ENCODE results near the gene TOM1L2.

Gene TOM1L2

GRCh38 chr17:17972126-17972951, at the start of gene TOM1L2, which contains the start of gene DRC3:
Gene TOM1L2 (minus strand): TSS chr17:17972400. CDS start chr17:17972313, 87 bp downstream.
Gene DRC3 (plus strand): TSS chr17:17972862. CDS start chr17:17977599, 4,737 bp downstream.
- DNase-seq (ENCODE audit: low read depth in 1 of 2, low spot score in 1 of 2) = peak; percentile 98 to 100

GRCh38 chr17:18021372-18021771, 49.2 kb upstream of the TOM1L2 start:
- no peak for DNase-seq (ENCODE audit: low read depth in 1 of 2, low spot score in 1 of 2)

DNA sequence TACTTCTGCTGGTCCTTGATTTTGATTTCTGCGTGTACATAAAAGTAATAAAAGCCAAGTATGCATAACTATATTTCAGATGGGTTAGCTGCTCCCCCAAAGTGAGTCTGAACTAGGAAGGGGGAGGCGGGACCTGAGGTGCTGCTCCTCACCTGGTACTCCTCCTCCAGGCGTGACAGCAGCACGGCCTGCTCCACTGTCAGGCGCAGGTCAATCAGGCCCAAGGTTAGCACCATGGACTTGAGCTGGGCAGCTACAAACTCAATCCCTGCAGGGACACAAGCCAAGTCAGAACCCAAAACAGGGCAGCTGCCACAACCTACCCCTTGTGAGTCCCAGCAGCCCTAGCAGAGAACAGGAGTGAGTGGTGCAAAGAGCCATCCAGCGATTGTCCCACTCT, 48.8 kb upstream of the TOM1L2 start:
- DNase-seq (ENCODE audit: low read depth in 1 of 2, low spot score in 1 of 2) = no peak

DNA sequence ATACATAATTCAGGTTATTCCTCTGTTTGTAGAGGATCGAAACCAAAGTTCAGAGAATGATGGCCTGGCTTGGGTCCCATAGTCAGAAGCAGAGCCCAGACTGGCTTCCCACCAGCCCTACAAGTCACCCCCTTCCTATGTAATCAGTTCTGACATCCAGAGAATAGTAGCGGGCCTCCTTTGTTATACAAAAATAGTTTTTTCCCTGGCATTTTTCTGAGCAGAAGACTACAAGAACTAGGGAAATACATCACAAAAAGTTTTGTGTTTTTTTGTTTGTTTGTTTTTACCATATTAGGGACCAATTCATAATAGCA, 47.6 kb upstream of the TOM1L2 start:
- DNase-seq (ENCODE audit: low read depth in 1 of 2, low spot score in 1 of 2) = no peak

DNA sequence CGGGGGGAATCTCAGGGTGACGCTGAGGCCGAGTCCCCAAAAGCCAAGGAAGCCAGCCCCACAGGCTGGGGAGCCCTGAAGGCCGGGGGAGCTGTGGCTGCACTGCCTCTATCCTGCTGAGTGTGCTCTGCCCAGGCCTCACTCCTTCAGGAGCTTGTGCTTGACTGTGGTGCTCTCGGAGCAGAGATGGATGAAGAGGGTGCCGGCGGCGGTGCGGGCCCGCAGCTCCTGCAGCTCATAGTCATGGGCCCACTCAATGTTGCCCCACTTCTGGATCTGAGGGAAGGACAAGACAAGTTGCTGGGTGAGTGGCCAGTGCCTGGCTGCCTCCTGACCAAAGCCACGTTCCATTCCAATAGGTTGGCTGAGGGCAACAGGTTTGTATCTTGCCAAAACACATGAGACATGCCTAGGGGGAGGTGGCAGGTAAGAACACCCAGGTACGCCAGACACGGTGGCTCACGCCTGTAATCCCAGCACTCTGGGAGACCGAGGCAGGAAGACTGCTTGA, 46.3 kb upstream of the TOM1L2 start:
- no peak for DNase-seq (ENCODE audit: low read depth in 1 of 2, low spot score in 1 of 2)

DNA sequence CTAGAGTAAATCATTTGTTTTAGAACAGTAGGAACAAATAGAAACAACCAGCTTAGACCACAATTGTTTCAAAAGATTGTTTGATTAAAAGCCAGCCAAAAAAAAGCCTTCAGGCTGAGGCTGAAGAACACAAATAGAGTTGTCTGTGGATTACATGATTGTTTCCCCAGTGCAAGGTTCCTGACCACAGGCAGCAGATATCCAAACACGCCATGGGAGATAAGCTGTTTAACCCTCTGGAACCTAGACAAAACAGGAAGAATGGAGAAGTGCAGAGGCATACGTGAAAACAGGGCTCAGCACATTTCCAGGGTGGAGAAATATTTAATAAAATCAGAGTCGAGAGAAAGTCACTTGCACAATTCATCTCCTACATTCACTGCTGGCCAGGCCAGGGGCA, 45.8 kb upstream of the TOM1L2 start:
- DNase-seq (ENCODE audit: low read depth in 1 of 2, low spot score in 1 of 2) = no peak

GRCh38 chr17:18016426-18016825, 44.2 kb upstream of the TOM1L2 start:
- no peak for DNase-seq (ENCODE audit: low read depth in 1 of 2, low spot score in 1 of 2)

GRCh38 chr17:18015593-18015992, 43.4 kb upstream of the TOM1L2 start:
- DNase-seq (ENCODE audit: low read depth in 1 of 2, low spot score in 1 of 2) = no peak

DNA sequence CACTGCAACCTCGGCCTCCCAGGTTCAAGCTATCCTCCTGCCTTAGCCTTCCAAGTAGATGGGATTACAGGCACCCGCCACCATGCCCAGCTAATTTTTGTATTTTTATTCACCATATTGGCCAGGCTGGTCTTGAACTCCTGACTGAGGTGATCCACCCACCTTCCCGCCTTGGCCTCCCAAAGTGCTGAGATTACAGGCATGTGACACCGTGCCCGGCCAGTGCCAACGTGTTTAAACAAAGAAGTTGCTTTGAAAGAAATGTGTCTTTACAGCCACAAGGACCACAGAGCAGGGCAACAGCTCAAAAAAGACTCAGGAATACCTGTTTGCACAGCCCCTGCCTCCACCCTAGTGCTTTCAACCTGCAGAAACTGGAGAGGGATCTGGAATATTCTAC, 41.8 kb upstream of the TOM1L2 start:
- DNase-seq (ENCODE audit: low read depth in 1 of 2, low spot score in 1 of 2) = no peak

GRCh38 chr17:18011286-18011685, 39.1 kb upstream of the TOM1L2 start:
- DNase-seq (ENCODE audit: low read depth in 1 of 2, low spot score in 1 of 2) = no peak

DNA sequence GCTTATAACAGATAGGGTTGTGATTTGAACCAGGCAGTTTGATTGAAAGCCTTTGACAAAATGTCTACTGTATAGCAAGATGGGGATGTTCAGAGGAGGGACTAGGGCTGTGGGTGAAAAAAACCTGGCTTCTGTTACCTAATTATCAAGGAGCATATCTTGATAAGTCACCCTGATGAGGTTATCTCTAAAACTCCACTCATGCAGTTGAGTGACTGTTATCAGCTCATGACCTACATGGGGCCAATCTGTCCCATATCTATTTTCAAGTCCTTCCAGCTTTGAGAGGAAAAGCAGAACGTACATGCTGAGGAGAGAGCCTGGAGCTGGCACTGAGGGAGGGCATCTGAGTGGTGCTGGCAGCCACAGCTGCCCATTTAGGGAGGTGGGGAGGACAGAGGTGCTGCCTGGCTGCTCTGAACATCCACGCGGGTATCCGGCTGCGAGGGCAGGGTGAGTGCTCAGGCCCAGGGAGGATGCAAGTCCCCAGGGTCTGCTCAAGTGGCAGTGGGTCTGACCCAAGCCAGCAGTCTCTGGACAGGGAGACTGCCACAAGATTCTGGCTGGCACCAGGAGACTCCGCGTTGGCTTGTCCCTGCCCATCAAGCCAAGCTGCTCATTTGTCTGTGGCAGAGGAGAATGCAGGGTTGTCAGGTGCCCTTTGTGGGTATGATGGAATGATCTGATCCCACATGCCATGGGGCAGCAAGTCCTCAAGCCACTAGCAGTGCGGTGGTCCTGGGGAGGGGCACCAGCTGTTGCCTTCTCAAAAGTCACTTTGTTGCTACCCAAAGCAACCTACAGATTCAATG, 37.6 kb upstream of the TOM1L2 start:
- no peak for DNase-seq (ENCODE audit: low read depth in 1 of 2, low spot score in 1 of 2)

GRCh38 chr17:18008496-18009268, 36.5 kb upstream of the TOM1L2 start:
- DNase-seq (ENCODE audit: low read depth in 1 of 2, low spot score in 1 of 2) = no peak

GRCh38 chr17:18006495-18007239, 34.5 kb upstream of the TOM1L2 start:
- DNase-seq (ENCODE audit: low read depth in 1 of 2, low spot score in 1 of 2) = no peak

DNA sequence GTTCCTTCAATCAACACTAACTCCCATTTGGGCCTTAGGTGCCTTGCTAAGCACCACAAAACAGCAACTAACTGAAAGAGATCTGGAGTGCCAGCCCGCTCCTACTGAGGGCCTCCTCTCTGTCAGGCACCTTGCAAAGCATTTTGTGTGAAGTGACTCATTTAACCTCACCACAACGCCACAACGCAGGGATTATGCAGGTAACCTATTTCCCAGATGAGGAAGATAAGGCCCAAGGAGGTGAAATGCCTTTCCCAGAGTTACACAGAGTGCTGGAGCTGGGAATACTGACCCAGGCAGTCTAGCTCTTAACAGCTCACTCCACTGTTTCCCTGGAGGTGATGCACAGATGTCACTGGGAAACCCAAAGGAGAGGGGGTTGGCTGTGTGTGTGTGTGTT, 33.3 kb upstream of the TOM1L2 start:
- DNase-seq (ENCODE audit: low read depth in 1 of 2, low spot score in 1 of 2) = no peak

- no peak for DNase-seq (ENCODE audit: low read depth in 1 of 2, low spot score in 1 of 2)
Measured at GRCh38 chr17:18004884-18005305, 32.7 kb upstream of the TOM1L2 start.

- no peak for DNase-seq (ENCODE audit: low read depth in 1 of 2, low spot score in 1 of 2)
Measured at GRCh38 chr17:18004345-18004744, 32.1 kb upstream of the TOM1L2 start.

- no peak for DNase-seq (ENCODE audit: low read depth in 1 of 2, low spot score in 1 of 2)
Measured at GRCh38 chr17:18002171-18002570, 30.0 kb upstream of the TOM1L2 start.

DNA sequence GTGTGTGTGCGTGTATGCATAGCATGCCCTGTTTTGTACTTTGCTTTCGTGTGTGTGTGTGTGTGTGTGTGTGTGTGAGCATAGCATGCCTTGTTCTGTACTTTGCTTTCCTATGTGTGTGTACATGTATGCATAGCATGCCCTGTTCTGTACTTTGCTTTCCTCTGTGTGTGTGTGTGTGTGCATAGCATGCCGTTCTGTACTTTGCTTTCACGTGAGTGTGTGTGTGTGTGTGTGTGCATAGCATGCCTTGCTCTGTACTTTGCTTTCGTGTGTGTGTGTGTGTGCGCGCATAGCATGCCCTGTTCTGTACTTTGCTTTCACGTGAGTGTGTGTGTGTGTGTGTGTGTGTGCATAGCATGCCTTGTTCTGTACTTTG, 27.8 kb upstream of the TOM1L2 start:
- no peak for DNase-seq (ENCODE audit: low read depth in 1 of 2, low spot score in 1 of 2)

DNA sequence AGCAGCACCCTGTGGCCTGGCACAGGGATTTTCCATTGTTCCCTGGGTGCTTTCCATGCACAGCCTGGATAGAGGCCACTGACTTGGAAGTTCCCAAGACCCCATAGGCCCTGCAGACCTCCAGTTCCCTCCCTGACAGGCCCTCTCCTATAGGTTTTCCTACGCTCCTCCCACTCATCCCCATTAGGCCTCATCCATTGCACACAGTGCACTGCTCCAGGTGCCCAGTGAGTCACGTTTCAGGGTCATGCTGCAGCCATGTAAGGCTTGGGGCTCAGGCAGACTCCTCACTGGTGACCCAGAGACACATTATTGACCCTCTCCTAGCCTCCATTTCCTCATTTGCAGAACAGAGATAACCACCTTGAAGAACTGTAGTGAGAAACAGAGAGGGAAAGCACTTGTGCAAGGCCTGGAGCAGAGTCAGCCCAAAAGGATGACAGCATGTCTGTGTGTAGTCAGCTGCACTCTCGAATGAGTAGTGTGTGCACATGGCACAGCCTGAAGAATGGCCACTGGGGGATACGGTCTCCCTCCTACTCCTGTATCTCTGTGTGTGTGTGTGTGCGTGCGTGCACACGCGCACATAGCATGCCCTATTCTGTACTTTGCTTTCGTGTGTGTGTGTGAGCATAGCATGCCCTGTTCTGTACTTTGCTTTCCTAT, 27.3 kb upstream of the TOM1L2 start:
- DNase-seq (ENCODE audit: low read depth in 1 of 2, low spot score in 1 of 2) = no peak

GRCh38 chr17:17998934-17999333, 26.7 kb upstream of the TOM1L2 start:
- no peak for DNase-seq (ENCODE audit: low read depth in 1 of 2, low spot score in 1 of 2)

All from activated CD4-positive, alpha-beta T cell treated with anti-CD3 and anti-CD28 coated beads, Interleukin-2, amount 50 U/mL, for 24 hours (primary cell).